ENCODE results near the gene KLHL26. TPM values are rescaled to one million over a fixed set of nuclear protein-coding genes. Genes with fewer than 3 reads are reported as not detected.

The KLHL26 gene
- total RNA-seq, 1 donor from 2014 or later, result 6.2 TPM

GRCh38 chr19:18649371-18650020 is 12.7 kb downstream of the KLHL26 start:
- peak; percentile 86 for DNase-seq
- no peaks in the 10 kb centered on the region for H3K36me3 ChIP-seq
- H3K4me3 ChIP-seq, result peak overlapping the region; percentile 52
- peaks cover 61% of the 10 kb centered on the region for H3K4me1 ChIP-seq
- no peaks in the 10 kb centered on the region for H3K9me3 ChIP-seq (replicated peaks)
- intact Hi-C loops (cut with micrococcal nuclease), result no loop called here
- TF ChIP-seq CTCF (IDR thresholded peaks at IDR 0.05; ENCODE audit: borderline replicate concordance), result no peak
- H3K27me3 ChIP-seq (ENCODE audit: low read depth), result no peaks in the 10 kb centered on the region
- H3K27ac ChIP-seq (replicated peaks), result peak overlapping the region; percentile 92

- Histone ChIP-seq H3K27me3 (ENCODE audit: low read depth) (no peaks in the 10 kb centered on the region), H3K36me3 (no peaks in the 10 kb centered on the region), H3K9me3 (replicated peaks) (no peaks in the 10 kb centered on the region), H3K27ac (replicated peaks) (peak overlapping the region; percentile 92), H3K4me3 (peak overlapping the region; percentile 52), H3K4me1 (peaks cover 55% of the 10 kb centered on the region)
- TF ChIP-seq CTCF (IDR thresholded peaks at IDR 0.05; ENCODE audit: borderline replicate concordance), result no peak
- intact Hi-C loops (cut with micrococcal nuclease), result no loop called here
- peak; percentile 58 for DNase-seq
Measured at GRCh38 chr19:18650021-18650390, 13.2 kb downstream of the KLHL26 start.

- DNase-seq, result peak; percentile 82
- Histone ChIP-seq H3K27me3 (ENCODE audit: low read depth) (no peaks in the 10 kb centered on the region), H3K9me3 (replicated peaks) (no peaks in the 10 kb centered on the region), H3K4me3 (peak overlapping the region; percentile 52), H3K4me1 (peaks cover 50% of the 10 kb centered on the region), H3K27ac (replicated peaks) (peak overlapping the region; percentile 92), H3K36me3 (no peaks in the 10 kb centered on the region)
- TF ChIP-seq CTCF (IDR thresholded peaks at IDR 0.05; ENCODE audit: borderline replicate concordance), result no peak
- intact Hi-C loops (cut with micrococcal nuclease), result no loop called here
Measured at GRCh38 chr19:18650468-18651041, 13.7 kb downstream of the KLHL26 start.

- Histone ChIP-seq H3K4me3 (peak overlapping the region; percentile 52), H3K36me3 (no peaks in the 10 kb centered on the region), H3K27ac (replicated peaks) (peak overlapping the region; percentile 92), H3K9me3 (replicated peaks) (no peaks in the 10 kb centered on the region), H3K4me1 (peaks cover 51% of the 10 kb centered on the region), H3K27me3 (ENCODE audit: low read depth) (no peaks in the 10 kb centered on the region)
- no peak for DNase-seq
- intact Hi-C loops (cut with micrococcal nuclease), result no loop called here
- TF ChIP-seq CTCF (IDR thresholded peaks at IDR 0.05; ENCODE audit: borderline replicate concordance), result no peak
Measured at GRCh38 chr19:18651300-18651699, 14.5 kb downstream of the KLHL26 start.

GRCh38 chr19:18651733-18652132 is 14.9 kb downstream of the KLHL26 start:
- H3K9me3 ChIP-seq (replicated peaks), result no peaks in the 10 kb centered on the region
- no peak for DNase-seq
- no peaks in the 10 kb centered on the region for H3K36me3 ChIP-seq
- no peak for TF ChIP-seq CTCF (IDR thresholded peaks at IDR 0.05; ENCODE audit: borderline replicate concordance)
- peaks cover 56% of the 10 kb centered on the region for H3K4me1 ChIP-seq
- H3K4me3 ChIP-seq, result no peak overlapping the region
- intact Hi-C loops (cut with micrococcal nuclease), result no loop called here
- peak overlapping the region; percentile 92 for H3K27ac ChIP-seq (replicated peaks)
- H3K27me3 ChIP-seq (ENCODE audit: low read depth), result no peaks in the 10 kb centered on the region
